ENCODE measurements around the gene ENO1. TPM values are rescaled to one million over a fixed set of nuclear protein-coding genes. Genes with fewer than 3 reads are reported as not detected.
A peak's percentile ranks its signal among the peaks of the same experiment; 100 is the strongest.
"Not testable (repeated sequence)": the region's sequence is repeated elsewhere in the genome, so short reads cannot be mapped to it uniquely, and the experiment has no call there.

Gene ENO1
- 1,000 to 10,000 TPM; 3,008 to 3,028 TPM for total RNA-seq

GRCh38 chr1:8878448-8878697 is at the start of gene ENO1:
ENO1 (minus strand) TSS chr1:8878686; CDS start chr1:8874908, 3,778 bp downstream.
- H3K27me3 Mint-ChIP-seq = peaks cover 2% of the 10 kb centered on the region
- H3K4me1 Mint-ChIP-seq (ENCODE audit: low read depth) = peaks cover 35% of the 10 kb centered on the region
- H3K27ac Mint-ChIP-seq = peak within 1 kb of the TSS; percentile 100
- no peaks in the 10 kb centered on the region for H3K9me3 Mint-ChIP-seq
- DNase-seq = no peak
- ChIA-PET CTCF (interaction anchor here (0.6 to 1.1 kb wide), 3 partner anchors 29 to 127 kb away, joined by 4 to 5 read pairs (median 4); no protein-coding TSS in a partner anchor), POLR2A (interaction anchor here (0.7 to 5.2 kb wide), 7 partner anchors 10 to 353 kb away, joined by 3 to 39 read pairs (median 18); no protein-coding TSS in a partner anchor)
- peaks cover 59% of the 10 kb centered on the region for H3K36me3 Mint-ChIP-seq
- intact Hi-C loops (cut with micrococcal nuclease) = loop anchor here (1.0 to 10.0 kb wide), 5 partner anchors 22 to 916 kb away; partner anchors contain the start of gene PARK7
- H3K4me3 Mint-ChIP-seq = peak within 1 kb of the TSS; percentile 95

- H3K4me3 Mint-ChIP-seq = no peak overlapping the region
- H3K27me3 Mint-ChIP-seq = no peaks in the 10 kb centered on the region
- H3K27ac Mint-ChIP-seq = no peak overlapping the region
- DNase-seq = no peak
- no peaks in the 10 kb centered on the region for H3K4me1 Mint-ChIP-seq (ENCODE audit: low read depth)
- no peaks in the 10 kb centered on the region for H3K36me3 Mint-ChIP-seq
- ChIA-PET POLR2A (no interaction called here), CTCF (interaction anchor here (0.9 to 2.9 kb wide), 3 partner anchors 61 to 78 kb away, joined by 3 to 10 read pairs (median 5); no protein-coding TSS in a partner anchor)
- no peaks in the 10 kb centered on the region for H3K9me3 Mint-ChIP-seq
- intact Hi-C loops (cut with micrococcal nuclease) = no loop called here
These were observed 48.5 kb upstream of the ENO1 start for GRCh38 chr1:8926707-8927694.

DNA sequence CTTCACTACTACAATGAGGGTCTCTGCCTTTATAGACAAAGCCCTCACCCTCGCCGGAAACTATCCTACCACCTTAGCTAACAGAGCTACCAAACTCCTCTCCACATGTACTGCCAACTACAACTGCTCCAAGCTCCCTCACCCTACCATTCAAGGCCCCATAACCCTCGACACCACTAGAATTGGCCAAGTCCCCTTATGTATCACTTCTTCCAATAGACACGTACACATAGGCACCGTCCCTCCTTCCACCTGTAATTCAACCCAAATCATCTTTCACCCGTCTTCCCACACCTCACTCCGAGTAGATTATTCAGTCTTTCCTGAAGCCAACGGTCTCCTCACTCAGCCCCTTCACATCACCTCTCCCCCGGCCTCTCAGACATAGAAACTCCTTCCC is 47.5 kb upstream of the ENO1 start:
- no peak overlapping the region for H3K27ac Mint-ChIP-seq
- intact Hi-C loops (cut with micrococcal nuclease) = no loop called here
- H3K4me1 Mint-ChIP-seq (ENCODE audit: low read depth) = peaks cover 5% of the 10 kb centered on the region
- H3K27me3 Mint-ChIP-seq = no peaks in the 10 kb centered on the region
- no peak for DNase-seq
- ChIA-PET POLR2A (interaction anchor here (0.6 kb wide), 1 partner anchor 233 kb away, joined by 3 read pairs; no protein-coding TSS in a partner anchor), CTCF (interaction anchor here (2.9 kb wide), 1 partner anchor 79 kb away, joined by 10 read pairs; no protein-coding TSS in a partner anchor)
- H3K4me3 Mint-ChIP-seq = no peak overlapping the region
- no peaks in the 10 kb centered on the region for H3K9me3 Mint-ChIP-seq
- no peaks in the 10 kb centered on the region for H3K36me3 Mint-ChIP-seq

DNA sequence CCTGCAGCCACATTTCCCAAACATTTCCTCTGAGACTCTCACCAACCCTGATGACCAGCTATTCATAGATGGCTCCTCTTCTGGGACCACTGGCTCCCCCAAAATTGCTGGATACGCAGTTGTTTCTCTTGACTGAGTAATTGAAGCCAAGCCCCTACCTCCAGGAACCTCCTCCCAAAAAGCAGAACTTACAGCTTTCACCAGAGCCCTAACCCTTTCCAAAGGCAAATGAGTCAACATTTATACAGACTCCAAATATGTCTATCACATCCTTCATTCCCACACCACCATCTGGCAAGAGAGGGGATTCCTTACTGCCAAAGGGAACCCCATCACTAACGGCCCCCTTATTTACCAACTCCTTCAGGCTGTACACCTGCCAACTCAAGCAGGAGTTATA is 46.9 kb upstream of the ENO1 start:
- no peak for DNase-seq
- H3K9me3 Mint-ChIP-seq = no peaks in the 10 kb centered on the region
- H3K4me1 Mint-ChIP-seq (ENCODE audit: low read depth) = peaks cover 8% of the 10 kb centered on the region
- no peak overlapping the region for H3K4me3 Mint-ChIP-seq
- no peaks in the 10 kb centered on the region for H3K27me3 Mint-ChIP-seq
- ChIA-PET CTCF (interaction anchor here (1.1 kb wide), 1 partner anchor 62 kb away, joined by 3 read pairs; no protein-coding TSS in a partner anchor), POLR2A (interaction anchor here (0.6 kb wide), 1 partner anchor 233 kb away, joined by 3 read pairs; no protein-coding TSS in a partner anchor)
- no peaks in the 10 kb centered on the region for H3K36me3 Mint-ChIP-seq
- H3K27ac Mint-ChIP-seq = no peak overlapping the region
- intact Hi-C loops (cut with micrococcal nuclease) = no loop called here

GRCh38 chr1:8922962-8923361 is 44.5 kb upstream of the ENO1 start:
- Mint-ChIP-seq H3K9me3 (no peaks in the 10 kb centered on the region), H3K4me3 (no peak overlapping the region), H3K36me3 (no peaks in the 10 kb centered on the region), H3K27me3 (no peaks in the 10 kb centered on the region), H3K27ac (no peak overlapping the region), H3K4me1 (ENCODE audit: low read depth) (peaks cover 12% of the 10 kb centered on the region)
- POLR2A ChIA-PET = no interaction called here
- CTCF ChIA-PET = interaction anchor here (9.9 to 11.5 kb wide), 2 partner anchors 68 to 83 kb away, joined by 204 to 224 read pairs; no protein-coding TSS in a partner anchor
- DNase-seq = no peak
- intact Hi-C loops (cut with micrococcal nuclease) = no loop called here

- intact Hi-C loops (cut with micrococcal nuclease) = loop anchor here (5.0 kb wide), 1 partner anchor 55 kb away; no protein-coding TSS in a partner anchor
- H3K27me3 Mint-ChIP-seq, H3K27ac Mint-ChIP-seq: not testable (repeated sequence)
These were observed 39.0 kb upstream of the ENO1 start for GRCh38 chr1:8917536-8917935.

GRCh38 chr1:8915446-8915845 is 37.0 kb upstream of the ENO1 start:
- Mint-ChIP-seq H3K36me3 (no peaks in the 10 kb centered on the region), H3K9me3 (no peaks in the 10 kb centered on the region), H3K4me1 (ENCODE audit: low read depth) (peaks cover 4% of the 10 kb centered on the region), H3K27me3 (no peaks in the 10 kb centered on the region), H3K27ac (no peak overlapping the region), H3K4me3 (no peak overlapping the region)
- POLR2A ChIA-PET = no interaction called here
- no peak for DNase-seq
- CTCF ChIA-PET = interaction anchor here (0.9 to 11.5 kb wide), 4 partner anchors 12 to 167 kb away, joined by 3 to 224 read pairs (median 104); no protein-coding TSS in a partner anchor
- intact Hi-C loops (cut with micrococcal nuclease) = loop anchor here (5.0 kb wide), 1 partner anchor 57 kb away; no protein-coding TSS in a partner anchor

More at GRCh38 chr1:8917536-8917935, 39.0 kb upstream of the ENO1 start:
- CTCF ChIA-PET = interaction anchor here (0.6 to 11.5 kb wide), 14 partner anchors 9 to 182 kb away, joined by 3 to 224 read pairs (median 4); no protein-coding TSS in a partner anchor
- H3K4me1 Mint-ChIP-seq (ENCODE audit: low read depth) = peaks cover 12% of the 10 kb centered on the region
- H3K4me3 Mint-ChIP-seq, H3K9me3 Mint-ChIP-seq, DNase-seq, H3K36me3 Mint-ChIP-seq: not testable (repeated sequence)
- POLR2A ChIA-PET = interaction anchor here (1.0 kb wide), 1 partner anchor 88 kb away, joined by 3 read pairs; no protein-coding TSS in a partner anchor

- CTCF ChIA-PET = interaction anchor here (0.6 to 11.5 kb wide), 4 partner anchors 53 to 168 kb away, joined by 3 to 224 read pairs (median 104); no protein-coding TSS in a partner anchor
- no peak for DNase-seq
- Mint-ChIP-seq H3K27me3 (peaks cover 3% of the 10 kb centered on the region), H3K27ac (no peak overlapping the region), H3K4me3 (no peak overlapping the region), H3K36me3 (no peaks in the 10 kb centered on the region), H3K9me3 (no peaks in the 10 kb centered on the region), H3K4me1 (ENCODE audit: low read depth) (peaks cover 4% of the 10 kb centered on the region)
- POLR2A ChIA-PET = no interaction called here
- intact Hi-C loops (cut with micrococcal nuclease) = no loop called here
These were observed 36.0 kb upstream of the ENO1 start for GRCh38 chr1:8914466-8914865.

GRCh38 chr1:8913457-8913856 is 35.0 kb upstream of the ENO1 start:
- Mint-ChIP-seq H3K4me3 (no peak overlapping the region), H3K36me3 (no peaks in the 10 kb centered on the region), H3K9me3 (no peaks in the 10 kb centered on the region), H3K27ac (no peak overlapping the region), H3K27me3 (peaks cover 3% of the 10 kb centered on the region), H3K4me1 (ENCODE audit: low read depth) (peaks cover 4% of the 10 kb centered on the region)
- DNase-seq = no peak
- ChIA-PET POLR2A (no interaction called here), CTCF (interaction anchor here (9.9 to 11.5 kb wide), 2 partner anchors 77 to 93 kb away, joined by 204 to 224 read pairs; no protein-coding TSS in a partner anchor)
- intact Hi-C loops (cut with micrococcal nuclease) = no loop called here

DNA sequence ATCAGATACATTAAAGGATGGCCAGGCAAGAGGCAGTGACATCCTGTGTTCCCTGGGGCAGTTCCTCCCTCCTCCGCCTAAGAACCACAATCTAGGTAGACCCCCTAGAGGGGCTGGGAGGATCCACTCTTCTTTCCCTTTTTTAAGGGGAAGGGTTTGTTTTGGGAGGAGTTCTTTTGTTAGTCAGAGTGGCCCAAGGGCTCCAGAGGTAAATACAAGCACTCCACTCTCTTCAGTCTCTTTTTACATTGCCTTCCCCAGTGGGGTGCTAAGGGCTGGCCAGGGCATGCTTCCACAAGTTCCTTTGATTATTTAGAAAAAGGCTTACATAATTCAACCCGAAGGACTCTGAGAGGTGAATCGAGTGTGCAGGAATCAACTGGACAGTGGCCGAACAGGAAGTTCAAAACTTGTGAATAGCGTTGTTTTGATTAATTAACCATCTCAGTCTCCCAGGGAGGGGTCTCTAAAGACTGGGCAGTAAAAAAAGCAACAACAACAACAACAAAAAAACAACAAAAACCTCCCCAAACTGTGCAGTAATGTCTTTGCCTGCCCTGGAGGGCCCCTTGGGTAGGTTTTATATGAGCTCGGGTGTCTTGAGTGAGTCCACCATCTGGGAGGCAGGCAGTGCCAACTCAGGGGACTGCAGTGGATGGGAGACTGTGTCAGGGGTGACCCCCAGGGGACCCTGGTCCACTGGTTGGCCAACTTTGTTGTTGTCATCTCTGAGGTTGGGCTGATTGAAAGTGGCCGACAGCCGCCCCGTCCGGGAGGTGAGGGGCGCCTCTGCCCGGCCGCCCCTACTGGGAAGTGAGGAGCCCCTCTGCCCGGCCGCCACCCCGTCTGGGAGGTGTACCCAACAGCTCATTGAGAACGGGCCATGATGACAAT is 33.2 kb upstream of the ENO1 start:
- Mint-ChIP-seq H3K27ac (no peak overlapping the region), H3K9me3 (no peaks in the 10 kb centered on the region), H3K4me1 (ENCODE audit: low read depth) (peaks cover 2% of the 10 kb centered on the region), H3K27me3 (peaks cover 3% of the 10 kb centered on the region), H3K4me3 (no peak overlapping the region), H3K36me3 (no peaks in the 10 kb centered on the region)
- POLR2A ChIA-PET = no interaction called here
- intact Hi-C loops (cut with micrococcal nuclease) = no loop called here
- no peak for DNase-seq
- CTCF ChIA-PET = interaction anchor here (1.9 to 2.1 kb wide), 2 partner anchors 76 to 93 kb away, joined by 8 to 10 read pairs; no protein-coding TSS in a partner anchor

DNA sequence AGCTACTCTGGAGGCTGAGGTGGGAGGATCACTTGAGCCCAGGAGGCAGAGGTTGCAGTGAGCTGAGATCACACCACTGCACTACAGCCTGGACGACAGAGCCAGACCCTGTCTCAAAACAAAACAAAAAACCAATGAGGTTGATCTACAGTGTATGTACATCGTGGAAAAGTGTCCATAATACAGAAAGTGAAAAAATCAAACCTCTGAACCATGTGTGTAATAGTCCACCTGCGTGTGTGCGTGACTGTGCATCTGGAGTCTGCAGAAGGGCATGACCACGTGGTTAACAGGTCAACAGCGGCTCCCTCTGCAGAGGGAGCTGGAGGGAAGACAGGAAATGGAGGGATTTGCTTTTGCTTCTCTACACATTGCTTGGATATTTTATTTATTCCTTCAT is 32.4 kb upstream of the ENO1 start:
- H3K4me3 Mint-ChIP-seq = no peak overlapping the region
- no peaks in the 10 kb centered on the region for H3K9me3 Mint-ChIP-seq
- DNase-seq = no peak
- POLR2A ChIA-PET = interaction anchor here (1.5 kb wide), 1 partner anchor 37 kb away, joined by 3 read pairs; no protein-coding TSS in a partner anchor
- CTCF ChIA-PET = interaction anchor here (1.9 to 2.1 kb wide), 2 partner anchors 77 to 94 kb away, joined by 8 to 10 read pairs; no protein-coding TSS in a partner anchor
- no peak overlapping the region for H3K27ac Mint-ChIP-seq
- intact Hi-C loops (cut with micrococcal nuclease) = no loop called here
- peaks cover 3% of the 10 kb centered on the region for H3K4me1 Mint-ChIP-seq (ENCODE audit: low read depth)
- no peaks in the 10 kb centered on the region for H3K36me3 Mint-ChIP-seq
- peaks cover 3% of the 10 kb centered on the region for H3K27me3 Mint-ChIP-seq
